SH-SY5Y (cell line): Measurements from ENCODE around the gene AQP5.

Experiments
- GATA2 ChIP-seq: IDR thresholded peaks from 2 replicates; pipeline ENCODE4 v1.6.1; 2011; ENCODE audit warnings: mild to moderate bottlenecking, low read depth, low read length
- GATA3 ChIP-seq: IDR thresholded peaks from 2 replicates; pipeline ENCODE4 v1.6.1; 2011; ENCODE audit warnings: low read depth, mild to moderate bottlenecking, low read length, moderate library complexity

- TF ChIP-seq GATA3 (peak; percentile 95), GATA2 (peak; percentile 99)
These were observed 17.4 kb downstream of the AQP5 start for GRCh38 chr12:49979016-49979586.
